Measurements from ENCODE around the gene PDE6D. TPM values are rescaled to one million over a fixed set of nuclear protein-coding genes. Genes with fewer than 3 reads are reported as not detected.
"Not testable (repeated sequence)": the region's sequence is repeated elsewhere in the genome, so short reads cannot be mapped to it uniquely, and the experiment has no call there.

The PDE6D gene
- polyA plus RNA-seq, 4 donors: 26.0 to 28.9 (median 27.4) TPM

GRCh38 chr2:231780123-231780908 lies 766 bp downstream of the PDE6D start:
- no peak for DNase-seq (ENCODE audit: low read depth in 4 of 4, low spot score in 3 of 4)

- DNase-seq (ENCODE audit: low read depth in 4 of 4, low spot score in 3 of 4): no peak
Observed at GRCh38 chr2:231769170-231770136, 11.6 kb downstream of the PDE6D start.

- DNase-seq (ENCODE audit: low read depth in 4 of 4, low spot score in 3 of 4): no peak
Observed at GRCh38 chr2:231765496-231765929, 15.6 kb downstream of the PDE6D start.

- DNase-seq (ENCODE audit: low read depth in 4 of 4, low spot score in 3 of 4): no peak
Observed at GRCh38 chr2:231764760-231765159, 16.3 kb downstream of the PDE6D start.

GRCh38 chr2:231764124-231764523 lies 17.0 kb downstream of the PDE6D start:
- no peak for DNase-seq (ENCODE audit: low read depth in 4 of 4, low spot score in 3 of 4)

- DNase-seq (ENCODE audit: low read depth in 4 of 4, low spot score in 3 of 4): no peak
Observed at GRCh38 chr2:231761735-231762134, 19.3 kb downstream of the PDE6D start.

- DNase-seq (ENCODE audit: low read depth in 4 of 4, low spot score in 3 of 4): no peak
Observed at GRCh38 chr2:231752061-231752460, 29.0 kb downstream of the PDE6D start.

- DNase-seq (ENCODE audit: low read depth in 4 of 4, low spot score in 3 of 4): no peak
Observed at GRCh38 chr2:231751042-231751815, 29.9 kb downstream of the PDE6D start.

- DNase-seq (ENCODE audit: low read depth in 4 of 4, low spot score in 3 of 4): not testable (repeated sequence)
Observed at GRCh38 chr2:231749016-231749415, 32.1 kb downstream of the PDE6D start.

- DNase-seq (ENCODE audit: low read depth in 4 of 4, low spot score in 3 of 4): not testable (repeated sequence)
Observed at GRCh38 chr2:231748153-231748896, 32.8 kb downstream of the PDE6D start.

GRCh38 chr2:231745303-231746038 lies 35.6 kb downstream of the PDE6D start:
- DNase-seq (ENCODE audit: low read depth in 4 of 4, low spot score in 3 of 4): no peak

GRCh38 chr2:231743376-231744116 lies 37.5 kb downstream of the PDE6D start:
- no peak for DNase-seq (ENCODE audit: low read depth in 4 of 4, low spot score in 3 of 4)

GRCh38 chr2:231737761-231738160 lies 43.3 kb downstream of the PDE6D start:
- no peak for DNase-seq (ENCODE audit: low read depth in 4 of 4, low spot score in 3 of 4)

GRCh38 chr2:231732604-231733003 lies 48.5 kb downstream of the PDE6D start:
- no peak for DNase-seq (ENCODE audit: low read depth in 4 of 4, low spot score in 3 of 4)

GRCh38 chr2:231727621-231728020 lies 53.5 kb downstream of the PDE6D start:
- DNase-seq (ENCODE audit: low read depth in 4 of 4, low spot score in 3 of 4): no peak

GRCh38 chr2:231726276-231726675 lies 54.8 kb downstream of the PDE6D start:
- DNase-seq (ENCODE audit: low read depth in 4 of 4, low spot score in 3 of 4): no peak

- no peak for DNase-seq (ENCODE audit: low read depth in 4 of 4, low spot score in 3 of 4)
Observed at GRCh38 chr2:231725476-231725875, 55.6 kb downstream of the PDE6D start.

- no peak for DNase-seq (ENCODE audit: low read depth in 4 of 4, low spot score in 3 of 4)
Observed at GRCh38 chr2:231722721-231723307, 58.3 kb downstream of the PDE6D start.

All from left renal pelvis (tissue), 4 donors.